Caco-2 (cell line): ENCODE results near the gene RPRM. TPM values are rescaled to one million over a fixed set of nuclear protein-coding genes. Genes with fewer than 3 reads are reported as not detected.

Source experiments
- BruUV-seq: library from RNA; stranded (reverse); fragments of 400-500 nt; replicated peaks from 2 replicates; lab custom pipeline; 2021; lab: Mats Ljungman, UMichigan
- CTCF ChIA-PET: fragments of 300-600 bp; sonication (Branson Sonifier 250); formaldehyde crosslinking; loops from one replicate; lab custom pipeline; 2022; ENCODE audit warnings: antibody characterized with exemption; lab: Charles Lee
- POLR2A ChIA-PET: fragments of 300-600 bp; sonication (Branson Sonifier 250); formaldehyde crosslinking; loops from one replicate; lab custom pipeline; 2022; ENCODE audit warnings: antibody characterized with exemption; lab: Charles Lee
- DNase-seq, 2 experiments: peaks; one replicate each; pipeline versions ENCODE4 v3.0.0 to v3.0.0-alpha.2; 2020 to 2022
- H3K27me3 ChIP-seq: replicated peaks from 2 replicates; pipeline ENCODE4 v1.6.0; 2011; ENCODE audit warnings: low read length; ENCODE audit not compliant: control insufficient read depth, insufficient read depth
- H3K36me3 ChIP-seq: 2 replicates; pipeline ENCODE4 v1.5.1; 2011; ENCODE audit warnings: low read length; ENCODE audit not compliant: control insufficient read depth, insufficient read depth
- H3K4me1 ChIP-seq: fragments of 250-450 bp; sonication (Bioruptor Pico); 2 replicates; pipeline ENCODE4 v1.5.1; 2020; ENCODE audit warnings: mild to moderate bottlenecking
- H3K4me3 ChIP-seq: 2 replicates; pipeline ENCODE4 v1.5.1; 2011; ENCODE audit warnings: low read depth, mild to moderate bottlenecking, control low read depth, low read length
- H3K9me3 ChIP-seq: fragments of 250-450 bp; sonication (Bioruptor Pico); 2 replicates; pipeline ENCODE4 v1.5.1; 2020; ENCODE audit warnings: mild to moderate bottlenecking, moderate library complexity
- H3K27ac Mint-ChIP-seq: one replicate; pipeline ENCODE4 v1.8.0; 2022; ENCODE audit warnings: mixed read lengths; ENCODE audit not compliant: unreplicated experiment
- H3K27me3 Mint-ChIP-seq: one replicate; pipeline ENCODE4 v1.8.0; 2022; ENCODE audit warnings: mixed read lengths; ENCODE audit not compliant: insufficient read depth, unreplicated experiment
- H3K36me3 Mint-ChIP-seq: one replicate; pipeline ENCODE4 v1.8.0; 2022; ENCODE audit warnings: mild to moderate bottlenecking, mixed read lengths; ENCODE audit not compliant: insufficient read depth, unreplicated experiment
- H3K4me1 Mint-ChIP-seq: one replicate; pipeline ENCODE4 v1.8.0; 2022; ENCODE audit warnings: low read depth, mixed read lengths; ENCODE audit not compliant: unreplicated experiment
- H3K4me3 Mint-ChIP-seq: one replicate; pipeline ENCODE4 v1.8.0; 2022; ENCODE audit warnings: mild to moderate bottlenecking, moderate library complexity, mixed read lengths; ENCODE audit not compliant: unreplicated experiment
- H3K9me3 Mint-ChIP-seq: one replicate; pipeline ENCODE4 v1.8.0; 2022; ENCODE audit warnings: mixed read lengths; ENCODE audit not compliant: unreplicated experiment
- intact Hi-C: fragments of 100-400 bp; cut with micrococcal nuclease; formaldehyde crosslinking; loops from one replicate; pipeline ENCODE4 v1.10.0; 2022; ENCODE audit not compliant: unreplicated experiment
- total RNA-seq: library from RNA; stranded (reverse); gene quantifications from 2 replicates; pipeline ENCODE4 v1.2.3, GENCODE V29; 2022
- TF ChIP-seq, protein P1 (sequence below), 2 experiments: fragments of 200-600 bp in 1 of 2; IDR thresholded peaks; 1 replicate in 1 of 2; 2 replicates in 1 of 2; pipeline versions ENCODE4 v1.5.1 to v1.8.0; 2011 to 2022; ENCODE audit warnings: antibody characterized with exemption in 1 of 2, control low read depth in 1 of 2, inconsistent platforms in 1 of 2, low read depth in 1 of 2, low read length in 1 of 2, mild to moderate bottlenecking in 1 of 2, moderate library complexity in 1 of 2; ENCODE audit not compliant: insufficient read depth in 1 of 2, severe bottlenecking in 1 of 2, unreplicated experiment in 1 of 2

RPRM gene
- total RNA-seq, 1 experiment from 2014 or later = not detected

GRCh38 chr2:153474407-153474806, 4.2 kb downstream of the RPRM start:
- POLR2A ChIA-PET = no interaction called here
- Histone ChIP-seq H3K36me3 (no peaks in the 10 kb centered on the region), H3K9me3 (no peaks in the 10 kb centered on the region), H3K4me1 (peaks cover 5% of the 10 kb centered on the region; the same call in 1 of the 2 replicates), H3K4me3 (no peak overlapping the region), H3K27me3 (no peaks in the 10 kb centered on the region)
- peaks cover 7% of the 10 kb centered on the region for H3K27me3 Mint-ChIP-seq
- BruUV-seq = no TSS peak
- no peaks in the 10 kb centered on the region for H3K36me3 Mint-ChIP-seq
- H3K27ac Mint-ChIP-seq = no peak overlapping the region
- TF ChIP-seq, protein P1, sequence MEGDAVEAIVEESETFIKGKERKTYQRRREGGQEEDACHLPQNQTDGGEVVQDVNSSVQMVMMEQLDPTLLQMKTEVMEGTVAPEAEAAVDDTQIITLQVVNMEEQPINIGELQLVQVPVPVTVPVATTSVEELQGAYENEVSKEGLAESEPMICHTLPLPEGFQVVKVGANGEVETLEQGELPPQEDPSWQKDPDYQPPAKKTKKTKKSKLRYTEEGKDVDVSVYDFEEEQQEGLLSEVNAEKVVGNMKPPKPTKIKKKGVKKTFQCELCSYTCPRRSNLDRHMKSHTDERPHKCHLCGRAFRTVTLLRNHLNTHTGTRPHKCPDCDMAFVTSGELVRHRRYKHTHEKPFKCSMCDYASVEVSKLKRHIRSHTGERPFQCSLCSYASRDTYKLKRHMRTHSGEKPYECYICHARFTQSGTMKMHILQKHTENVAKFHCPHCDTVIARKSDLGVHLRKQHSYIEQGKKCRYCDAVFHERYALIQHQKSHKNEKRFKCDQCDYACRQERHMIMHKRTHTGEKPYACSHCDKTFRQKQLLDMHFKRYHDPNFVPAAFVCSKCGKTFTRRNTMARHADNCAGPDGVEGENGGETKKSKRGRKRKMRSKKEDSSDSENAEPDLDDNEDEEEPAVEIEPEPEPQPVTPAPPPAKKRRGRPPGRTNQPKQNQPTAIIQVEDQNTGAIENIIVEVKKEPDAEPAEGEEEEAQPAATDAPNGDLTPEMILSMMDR (IDR thresholded peaks at IDR 0.05; ENCODE audit: insufficient read depth in 1 of 2, low read depth in 1 of 2, low read length in 1 of 2, severe bottlenecking in 1 of 2, unreplicated experiment in 1 of 2) = no peak
- intact Hi-C loops = loop anchor here (10.0 kb wide), 1 partner anchor 550 kb away; no protein-coding TSS in a partner anchor
- peaks cover 14% of the 10 kb centered on the region for H3K4me1 Mint-ChIP-seq
- no peak overlapping the region for H3K4me3 Mint-ChIP-seq
- CTCF ChIA-PET = no interaction called here
- H3K9me3 Mint-ChIP-seq = no peaks in the 10 kb centered on the region
- no peak for DNase-seq

GRCh38 chr2:153470867-153471266, 7.7 kb downstream of the RPRM start:
- Mint-ChIP-seq H3K36me3 (no peaks in the 10 kb centered on the region), H3K27ac (no peak overlapping the region), H3K4me3 (no peak overlapping the region), H3K27me3 (peaks cover 2% of the 10 kb centered on the region), H3K4me1 (peaks cover 8% of the 10 kb centered on the region), H3K9me3 (no peaks in the 10 kb centered on the region)
- CTCF ChIA-PET = no interaction called here
- H3K9me3 ChIP-seq = no peaks in the 10 kb centered on the region
- no peak for DNase-seq
- intact Hi-C loops = loop anchor here (10.0 kb wide), 1 partner anchor 546 kb away; no protein-coding TSS in a partner anchor
- TF ChIP-seq, protein P1 (IDR thresholded peaks at IDR 0.05; ENCODE audit: insufficient read depth in 1 of 2, low read depth in 1 of 2, low read length in 1 of 2, severe bottlenecking in 1 of 2, unreplicated experiment in 1 of 2) = no peak
- no peaks in the 10 kb centered on the region for H3K27me3 ChIP-seq
- no TSS peak for BruUV-seq
- H3K36me3 ChIP-seq = no peaks in the 10 kb centered on the region
- H3K4me3 ChIP-seq = no peak overlapping the region
- POLR2A ChIA-PET = no interaction called here
- peaks cover 5% of the 10 kb centered on the region; the same call in 1 of the 2 replicates for H3K4me1 ChIP-seq

DNA sequence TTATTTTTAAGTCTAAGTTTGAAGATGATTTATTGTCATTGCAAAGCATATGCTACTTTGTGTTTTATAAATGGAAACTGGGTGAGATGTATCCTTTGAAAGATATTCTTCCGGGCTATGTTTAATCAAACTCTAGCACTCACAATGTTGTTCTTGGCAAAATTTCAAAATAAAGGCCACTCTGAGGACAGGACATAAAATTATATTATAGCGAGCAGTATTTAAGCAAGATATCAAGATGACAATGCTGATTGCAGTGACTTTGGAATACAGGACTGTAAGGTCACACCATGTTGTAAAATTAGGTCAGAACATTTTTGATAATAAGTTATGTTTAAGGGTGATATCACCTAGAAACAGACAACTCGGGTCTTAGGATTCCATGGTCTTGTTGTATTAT, 14.2 kb downstream of the RPRM start:
- no peaks in the 10 kb centered on the region for H3K36me3 Mint-ChIP-seq
- ChIA-PET POLR2A (no interaction called here), CTCF (no interaction called here)
- no peaks in the 10 kb centered on the region for H3K9me3 ChIP-seq
- peaks cover 3% of the 10 kb centered on the region for H3K27me3 Mint-ChIP-seq
- no peak overlapping the region for H3K27ac Mint-ChIP-seq
- no peak overlapping the region for H3K4me3 ChIP-seq
- no peaks in the 10 kb centered on the region for H3K4me1 Mint-ChIP-seq
- no peaks in the 10 kb centered on the region for H3K27me3 ChIP-seq
- TF ChIP-seq, protein P1 (IDR thresholded peaks at IDR 0.05; ENCODE audit: insufficient read depth in 1 of 2, low read depth in 1 of 2, low read length in 1 of 2, severe bottlenecking in 1 of 2, unreplicated experiment in 1 of 2) = no peak
- no TSS peak for BruUV-seq
- H3K36me3 ChIP-seq = no peaks in the 10 kb centered on the region
- no peak overlapping the region for H3K4me3 Mint-ChIP-seq
- intact Hi-C loops = no loop called here
- no peaks in the 10 kb centered on the region for H3K4me1 ChIP-seq
- no peaks in the 10 kb centered on the region for H3K9me3 Mint-ChIP-seq
- no peak for DNase-seq
